Right renal pelvis (tissue), 4 donors: ENCODE results near the gene ANKDD1A. TPM values are rescaled to one million over a fixed set of nuclear protein-coding genes. Genes with fewer than 3 reads are reported as not detected.

Source experiments
- DNase-seq, 4 donors: peaks; one replicate each; pipeline ENCODE4 v3.0.0-alpha.2; 2013; ENCODE audit warnings: low read depth in 4 of 4, low spot score in 3 of 4, missing footprints in 1 of 4
- polyA plus RNA-seq, 4 donors: library from polyadenylated mRNA; unstranded; fragments of 120-200 nt; gene quantifications; one replicate each; pipeline ENCODE4 v1.2.1, GENCODE V29; 2013; ENCODE audit not compliant: insufficient read length in 4 of 4

The ANKDD1A gene
- polyA plus RNA-seq = 1 to 10 TPM; 4.8 to 6.8 (median 5.3) TPM

- peak in 1 of 4 donors; percentile 54 for DNase-seq
Measured at GRCh38 chr15:64911311-64912186, at the start of gene ANKDD1A. Gene ANKDD1A, plus strand, starts transcription at chr15:64911902. Its CDS starts 29 bp downstream, at chr15:64911931.

- no peak for DNase-seq
Measured at GRCh38 chr15:64861960-64862359, 49.7 kb upstream of the ANKDD1A start.

GRCh38 chr15:64862408-64862807 is 49.3 kb upstream of the ANKDD1A start:
- no peak for DNase-seq

- DNase-seq = no peak
Measured at GRCh38 chr15:64864068-64864467, 47.6 kb upstream of the ANKDD1A start.

- DNase-seq = no peak
Measured at GRCh38 chr15:64865126-64865997, 46.3 kb upstream of the ANKDD1A start.

- no peak for DNase-seq
Measured at GRCh38 chr15:64865998-64866520, 45.6 kb upstream of the ANKDD1A start.

GRCh38 chr15:64869501-64869900 is 42.2 kb upstream of the ANKDD1A start:
- DNase-seq = no peak

- no peak for DNase-seq
Measured at GRCh38 chr15:64870353-64870752, 41.3 kb upstream of the ANKDD1A start.

GRCh38 chr15:64875641-64876223 is 36.0 kb upstream of the ANKDD1A start:
- no peak for DNase-seq

- DNase-seq = no peak
Measured at GRCh38 chr15:64877435-64877834, 34.3 kb upstream of the ANKDD1A start.

- no peak for DNase-seq
Measured at GRCh38 chr15:64878705-64879104, 33.0 kb upstream of the ANKDD1A start.

GRCh38 chr15:64883100-64883581 is 28.6 kb upstream of the ANKDD1A start:
- DNase-seq = no peak

GRCh38 chr15:64883997-64884511 is 27.6 kb upstream of the ANKDD1A start:
- DNase-seq = no peak

GRCh38 chr15:64884679-64885078 is 27.0 kb upstream of the ANKDD1A start:
- DNase-seq = no peak

GRCh38 chr15:64888336-64888735 is 23.4 kb upstream of the ANKDD1A start:
- no peak for DNase-seq

- no peak for DNase-seq
Measured at GRCh38 chr15:64891561-64891960, 20.1 kb upstream of the ANKDD1A start.

- DNase-seq = no peak
Measured at GRCh38 chr15:64892847-64893403, 18.8 kb upstream of the ANKDD1A start.

- peak; percentile 91 to 98 (median 97) for DNase-seq
Measured at GRCh38 chr15:64893481-64894394, 18.0 kb upstream of the ANKDD1A start.
